HG03066 (cell line): Measurements from ENCODE around the gene ADGRE1.

ENCODE experiments used
- ATAC-seq: cut with Tn5 transposase; IDR thresholded peaks from one replicate; pipeline ENCODE4 v1.9.1; 2021; ENCODE audit warnings: low read depth; ENCODE audit not compliant: unreplicated experiment

The ADGRE1 gene

DNA sequence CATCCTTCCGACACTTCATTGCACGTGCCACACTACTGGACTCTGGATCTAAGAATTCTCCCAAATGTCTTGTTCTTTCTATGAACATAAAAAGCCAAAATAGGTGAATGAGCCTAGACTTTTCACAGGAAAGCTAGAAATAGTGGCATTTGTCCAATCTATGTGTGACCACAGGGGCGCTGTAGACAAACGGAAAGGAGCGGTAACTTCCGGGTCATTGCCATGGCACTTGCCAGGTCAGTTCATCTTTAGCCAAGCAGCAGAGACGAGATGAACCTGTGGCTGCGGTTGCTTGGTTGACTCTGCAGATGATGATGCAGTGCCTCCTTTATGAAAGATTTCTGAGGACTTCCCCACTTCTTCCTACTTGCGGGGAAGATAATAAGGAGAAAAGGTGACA, 65.6 kb downstream of the ADGRE1 start:
- no peak for ATAC-seq

DNA sequence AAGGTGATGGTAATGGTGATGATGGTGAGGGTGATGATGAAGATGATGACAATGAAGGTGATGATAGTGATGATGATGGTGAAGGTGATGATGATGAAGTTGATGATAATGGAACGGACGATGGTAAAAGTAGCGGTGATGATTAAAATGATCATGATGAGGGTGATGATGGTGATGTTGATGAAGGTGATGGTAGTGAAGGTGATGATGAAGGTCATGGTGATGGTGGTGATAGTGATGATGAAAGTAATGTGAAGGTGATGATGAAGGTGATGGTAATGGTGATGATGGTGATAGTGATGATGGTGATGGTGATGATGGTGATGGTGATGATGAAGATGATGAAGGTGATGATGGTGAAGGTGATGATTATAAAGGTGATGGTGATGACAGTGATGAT, 67.7 kb downstream of the ADGRE1 start:
- no peak for ATAC-seq

DNA sequence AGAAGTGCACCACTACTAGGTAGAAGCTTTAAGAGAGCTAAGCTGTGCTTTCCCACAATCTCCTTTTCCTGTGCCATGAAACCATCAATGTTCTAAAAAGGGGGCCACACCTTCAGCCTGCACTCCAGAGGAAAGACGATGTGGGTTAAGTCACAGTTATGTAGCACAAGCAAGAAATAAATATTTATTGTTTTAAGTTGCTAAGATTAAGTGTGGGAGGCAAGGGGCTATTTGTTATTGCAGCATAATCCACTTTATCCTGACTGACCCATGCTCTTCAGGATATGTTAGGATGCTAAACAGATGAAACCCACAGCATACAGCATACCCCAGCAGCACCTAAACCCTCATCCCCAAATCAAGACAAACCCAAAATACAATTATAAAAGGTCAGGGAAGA, 69.2 kb downstream of the ADGRE1 start:
- no peak for ATAC-seq

DNA sequence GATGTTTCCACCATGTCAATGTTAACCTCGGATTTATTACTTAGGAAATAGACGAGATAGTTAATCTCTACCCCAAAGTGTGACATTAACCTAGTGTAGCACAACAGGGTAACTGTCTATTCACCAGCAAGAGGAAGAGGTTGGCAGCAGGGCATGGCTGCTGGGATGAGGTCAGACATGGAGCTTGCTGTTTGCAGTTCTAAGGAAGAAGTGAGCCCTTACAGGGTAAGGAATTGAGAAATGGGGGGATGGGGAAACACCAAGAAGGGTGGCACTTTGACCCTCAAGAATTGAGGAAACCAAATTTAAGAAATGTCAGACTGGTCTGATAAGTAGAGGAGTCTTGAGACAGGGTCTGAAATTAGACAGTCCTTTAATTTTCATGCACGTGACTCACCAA, 71.4 kb downstream of the ADGRE1 start:
- ATAC-seq = no peak

DNA sequence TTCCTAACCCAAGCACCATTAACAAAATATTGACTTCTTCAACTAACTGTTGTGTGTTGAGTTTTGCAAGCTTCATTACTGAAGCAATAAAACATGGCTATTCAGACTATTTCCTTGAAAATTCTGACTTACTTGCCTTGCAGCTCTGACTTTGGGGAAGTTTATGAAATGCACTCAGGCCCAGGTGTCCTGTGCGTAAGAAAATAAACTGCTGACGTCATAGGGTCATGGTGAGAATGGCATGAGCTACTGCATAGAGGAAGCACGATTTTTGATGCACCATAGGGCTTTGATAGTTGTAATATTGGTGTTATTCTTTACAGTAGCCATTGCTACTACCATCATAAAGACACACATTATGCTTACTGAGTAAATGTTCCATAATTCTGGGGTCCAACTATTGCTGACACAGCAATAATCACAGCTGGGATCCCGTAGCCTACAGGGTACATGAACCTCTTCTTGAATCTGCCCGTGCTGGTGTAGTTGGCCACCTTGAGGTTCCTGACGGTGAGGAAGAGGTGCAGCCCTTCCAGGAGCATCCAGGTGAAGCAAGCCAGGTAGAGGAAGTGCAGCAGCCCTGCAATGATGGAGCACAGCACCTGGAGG, 76.0 kb downstream of the ADGRE1 start:
- ATAC-seq = no peak

DNA sequence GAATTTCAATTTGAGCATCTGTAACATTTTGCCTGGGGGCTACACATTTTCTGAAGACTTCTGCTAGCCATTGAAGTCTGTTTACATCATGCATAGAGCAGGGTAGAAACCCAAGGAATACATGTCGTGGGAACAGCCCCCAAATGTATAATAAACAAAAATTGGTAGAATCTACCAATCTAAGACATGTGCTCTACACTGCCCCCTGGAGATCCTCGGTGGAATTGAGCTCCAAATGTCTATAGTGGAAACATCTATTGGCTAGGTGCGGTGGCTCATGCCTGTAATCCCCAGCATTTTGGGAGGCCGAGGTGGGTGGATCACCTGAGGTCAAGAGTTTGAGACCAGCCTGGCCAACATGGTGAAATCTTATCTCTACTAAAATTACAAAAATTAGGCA, 76.6 kb downstream of the ADGRE1 start:
- no peak for ATAC-seq

DNA sequence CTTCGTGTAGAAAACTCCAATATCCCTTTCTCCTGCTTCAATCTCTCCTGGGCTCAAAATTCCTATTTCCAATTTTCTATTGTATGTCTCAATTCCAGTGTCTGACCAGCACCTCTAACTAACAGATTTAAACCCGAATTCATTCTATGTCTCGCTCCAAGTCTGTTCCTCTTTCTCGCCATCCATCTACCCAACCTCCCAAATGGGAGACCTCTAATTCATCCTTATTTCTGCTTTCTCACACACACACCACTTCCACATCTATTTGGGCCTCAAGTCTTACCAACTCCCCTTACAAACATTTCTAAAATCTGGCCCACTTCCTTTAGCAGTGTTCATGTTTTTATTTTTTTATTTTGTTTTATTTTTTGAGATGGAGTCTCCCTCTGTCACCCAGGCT, 80.6 kb downstream of the ADGRE1 start:
- no peak for ATAC-seq

DNA sequence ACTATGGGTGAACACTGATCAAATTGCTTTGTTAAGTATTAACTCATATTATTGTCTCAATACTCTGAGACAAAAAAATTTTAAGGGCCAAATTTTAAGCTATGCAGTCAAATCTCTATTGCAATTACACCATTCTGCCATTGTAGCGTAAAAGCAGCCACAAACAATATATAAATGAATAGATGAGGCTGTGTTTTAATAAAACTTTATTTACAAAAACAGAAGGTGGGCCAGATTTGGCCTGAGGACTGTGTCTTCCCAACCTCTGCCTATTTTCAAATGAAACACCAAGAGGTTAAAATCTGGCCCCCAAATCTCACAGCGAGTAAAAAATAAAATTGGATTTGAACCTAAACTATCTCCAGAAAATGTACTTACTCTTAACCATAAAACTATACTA, 82.1 kb downstream of the ADGRE1 start:
- ATAC-seq = no peak

DNA sequence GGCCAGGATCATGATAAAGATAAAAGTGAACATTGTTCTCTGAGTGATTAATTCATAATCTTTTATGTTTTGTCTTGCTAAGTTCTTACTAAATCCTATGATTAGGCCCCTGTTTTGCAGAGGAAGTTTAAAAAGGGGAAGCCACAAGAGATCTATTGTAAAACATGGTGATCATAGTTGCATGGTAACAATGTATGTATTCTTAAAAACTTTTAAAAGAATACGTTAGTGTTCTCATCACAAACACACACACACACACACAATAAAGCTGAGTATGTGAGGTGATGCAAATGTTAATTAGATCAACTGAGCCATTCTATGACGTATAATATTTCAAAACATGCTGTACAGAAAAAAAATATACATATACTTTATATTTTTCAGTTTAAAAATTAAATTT, 82.6 kb downstream of the ADGRE1 start:
- ATAC-seq = no peak

DNA sequence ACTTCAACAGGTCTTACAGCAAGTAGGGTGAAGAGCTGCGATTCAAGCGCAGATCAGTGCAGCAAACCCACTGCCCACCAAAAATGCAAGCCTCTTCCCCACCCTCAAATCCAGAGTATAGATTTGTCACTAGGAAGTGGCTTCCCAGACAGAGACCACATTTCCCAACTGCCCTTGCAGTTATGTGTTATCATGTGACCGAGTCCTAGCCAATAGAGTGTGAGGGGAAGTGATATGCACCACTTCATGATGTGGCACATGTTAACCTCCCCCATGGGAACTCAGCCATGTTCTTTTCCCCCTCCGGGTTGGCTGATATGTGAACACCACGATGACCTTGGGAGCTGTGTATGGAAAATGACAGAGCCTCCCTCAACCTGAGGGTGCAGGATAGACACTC, 83.1 kb downstream of the ADGRE1 start:
- no peak for ATAC-seq

DNA sequence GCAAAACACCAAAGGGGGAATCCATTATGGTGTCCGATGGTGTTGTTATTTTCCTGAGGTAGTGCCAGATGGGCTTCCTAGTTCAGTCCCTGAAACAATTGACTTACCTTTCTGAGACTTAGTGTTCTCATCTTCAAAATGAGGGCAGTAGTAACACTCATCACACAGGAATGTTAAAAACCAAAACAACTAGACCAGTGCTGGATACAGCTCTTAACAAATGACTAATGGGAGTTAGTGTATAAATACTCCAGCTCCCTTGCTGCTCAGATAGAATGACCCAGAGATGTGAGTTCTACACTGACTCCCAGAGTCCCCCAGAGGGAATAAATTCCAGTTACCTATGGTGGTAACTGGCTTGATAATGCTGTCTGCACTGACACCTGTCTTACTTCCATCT, 84.0 kb downstream of the ADGRE1 start:
- no peak for ATAC-seq

DNA sequence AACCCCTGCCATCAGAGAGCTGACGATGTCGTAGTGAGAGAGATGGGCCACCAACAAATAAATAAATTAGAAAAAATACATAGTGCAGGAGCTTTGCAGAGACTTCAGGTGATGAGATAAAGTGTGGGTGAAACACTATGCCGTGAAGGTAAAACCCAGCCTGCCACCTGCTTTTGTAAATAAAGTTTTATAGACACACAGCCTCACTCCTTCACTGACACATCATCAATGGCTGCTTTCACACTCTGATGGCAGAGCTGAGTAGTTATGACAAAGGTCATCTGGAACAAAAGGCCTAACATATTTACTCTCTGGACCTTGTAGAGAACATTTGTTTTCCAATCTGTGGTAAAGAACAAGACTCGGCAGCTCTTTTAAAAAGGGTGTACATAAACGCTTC, 88.8 kb downstream of the ADGRE1 start:
- ATAC-seq = no peak

DNA sequence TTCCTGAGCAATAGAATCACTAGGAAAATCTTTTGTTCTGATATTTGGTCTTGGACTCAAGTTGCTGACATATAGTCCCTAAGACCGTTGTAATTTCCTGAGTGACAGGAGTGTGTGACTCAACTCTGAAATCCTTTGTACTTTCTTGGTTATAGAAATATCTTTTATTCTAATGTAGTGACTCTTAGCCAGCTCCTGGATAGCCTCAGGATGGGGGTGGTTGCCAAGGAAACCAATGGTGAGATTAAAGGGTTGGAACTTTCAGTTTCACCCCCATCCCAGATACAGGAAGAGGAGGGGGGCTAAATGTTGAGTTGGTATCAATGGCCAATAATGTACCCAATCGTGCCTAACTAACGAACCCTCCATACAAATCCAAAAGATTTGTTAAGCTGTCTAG, 92.0 kb downstream of the ADGRE1 start:
- ATAC-seq = no peak

DNA sequence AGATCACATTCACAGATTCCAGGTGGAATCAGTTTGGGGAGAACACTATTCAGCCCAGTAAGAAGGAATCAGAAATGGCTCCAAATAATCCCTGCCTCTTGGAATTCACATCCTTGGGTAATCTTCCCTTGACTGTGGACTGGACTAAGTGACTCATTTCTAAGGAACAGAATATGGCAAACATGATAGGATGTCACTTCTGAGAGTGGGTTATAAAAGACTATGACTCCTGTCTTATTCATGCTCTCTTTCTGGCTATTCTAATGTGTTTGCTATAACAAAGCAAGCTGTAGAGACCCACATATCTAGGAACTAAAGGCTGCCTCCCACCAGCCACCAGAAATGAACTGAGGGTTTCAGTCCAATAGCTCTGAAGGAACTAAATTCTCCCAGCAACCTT, 96.1 kb downstream of the ADGRE1 start:
- no peak for ATAC-seq

DNA sequence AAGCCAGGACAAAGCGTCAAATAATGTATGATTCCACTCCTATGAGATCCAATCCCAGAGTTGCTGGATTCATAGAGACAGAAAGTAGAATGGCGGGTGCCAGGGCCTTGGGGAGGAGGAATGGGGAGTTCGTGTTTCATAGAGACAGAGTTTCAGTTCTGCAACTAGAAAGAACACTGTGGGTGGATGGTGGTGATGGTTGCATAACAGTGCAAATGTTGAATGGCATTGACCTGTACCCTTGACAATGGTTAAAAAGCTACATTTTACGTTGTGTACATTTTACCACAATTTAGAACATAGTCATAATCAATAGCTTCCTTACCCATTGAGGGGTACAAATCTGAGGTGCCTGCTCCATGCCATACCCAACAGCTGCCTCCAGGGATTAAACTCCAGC, 100.5 kb downstream of the ADGRE1 start:
- ATAC-seq = no peak

DNA sequence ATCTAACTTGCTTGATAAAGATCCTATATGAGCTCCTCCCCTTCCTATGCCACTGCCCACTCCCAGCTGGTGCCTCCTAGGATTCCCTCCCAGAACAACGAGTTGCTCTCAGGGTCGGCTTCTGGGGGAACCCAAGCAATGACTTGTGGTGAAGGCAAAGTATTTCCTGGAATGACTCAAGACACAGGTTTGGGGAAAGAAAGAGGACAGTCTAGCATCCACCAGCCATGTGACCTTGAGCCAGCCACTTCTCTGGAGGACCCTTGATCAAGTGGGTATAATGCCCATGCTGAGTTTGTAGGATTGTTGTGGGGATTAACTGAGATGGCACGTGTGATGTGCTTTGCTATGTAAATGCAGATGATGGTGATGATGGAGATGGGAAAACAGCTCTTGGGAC, 100.9 kb downstream of the ADGRE1 start:
- ATAC-seq = no peak
